ENCODE data around the gene ARTN.

The ARTN gene

DNA sequence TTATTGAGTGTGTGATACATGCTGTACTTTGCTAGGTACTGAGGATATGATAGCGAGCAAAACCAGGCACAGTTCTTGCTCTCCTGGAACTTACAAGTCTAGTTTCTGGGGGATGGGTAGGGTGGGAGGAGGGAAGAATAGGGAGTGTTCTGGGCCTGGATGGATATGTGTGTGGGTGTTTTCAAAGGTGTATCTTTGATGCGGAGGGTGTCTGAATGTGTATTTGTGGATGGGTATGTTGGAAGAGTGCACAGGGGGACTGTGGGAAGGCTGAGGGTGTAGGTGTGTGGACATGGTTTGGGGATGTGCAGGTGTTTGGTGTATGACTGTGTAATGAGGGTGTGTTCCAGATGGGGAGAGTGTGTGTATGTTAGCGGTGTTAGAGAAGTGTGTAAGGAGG, 31.7 kb downstream of the ARTN start:
- no peak overlapping the region for H2AFZ ChIP-seq (ENCODE audit: low read length)
- H3K9me3 ChIP-seq (ENCODE audit: low read length): no peaks in the 10 kb centered on the region
- no peaks in the 10 kb centered on the region for H3K4me1 ChIP-seq (ENCODE audit: insufficient read depth, low read length, severe bottlenecking)
- H3K27me3 ChIP-seq (ENCODE audit: insufficient read depth, low read length): no peaks in the 10 kb centered on the region
- H3K9ac ChIP-seq (ENCODE audit: low read length): no peak overlapping the region
- no peaks in the 10 kb centered on the region for H3K79me2 ChIP-seq (ENCODE audit: insufficient read depth, low read length)
- no peaks in the 10 kb centered on the region for H4K20me1 ChIP-seq (ENCODE audit: insufficient read depth, low read length)
- no peak overlapping the region for H3K4me3 ChIP-seq (ENCODE audit: low read depth, low read length, poor library complexity, severe bottlenecking)
- no peak overlapping the region for H3K4me2 ChIP-seq (ENCODE audit: low read length)
- no peak for TF ChIP-seq EZH2 (IDR thresholded peaks at IDR 0.05; ENCODE audit: borderline replicate concordance, low read length)
- H3K36me3 ChIP-seq (ENCODE audit: insufficient read depth, low read length): peaks cover 19% of the 10 kb centered on the region; the same call in 1 of the 2 replicates
- H3K9me2 ChIP-seq (ENCODE audit: low read depth, low read length): no peaks in the 10 kb centered on the region
- H3K27ac ChIP-seq (ENCODE audit: low read depth, low read length, poor library complexity, severe bottlenecking): no peak overlapping the region
- H3F3A ChIP-seq (ENCODE audit: insufficient read depth, low read length): no peaks in the 10 kb centered on the region

GRCh38 chr1:43968348-43968948, 34.8 kb downstream of the ARTN start:
- Histone ChIP-seq H4K20me1 (ENCODE audit: insufficient read depth, low read length) (no peaks in the 10 kb centered on the region), H3K9me2 (ENCODE audit: low read depth, low read length) (no peaks in the 10 kb centered on the region)

GRCh38 chr1:43969416-43969745, 35.8 kb downstream of the ARTN start:
- peak overlapping the region; percentile 89 for H3K4me3 ChIP-seq (ENCODE audit: low read depth, low read length, poor library complexity, severe bottlenecking)

More at GRCh38 chr1:43968348-43968948, 34.8 kb downstream of the ARTN start:
- Histone ChIP-seq H3K27ac (ENCODE audit: low read depth, low read length, poor library complexity, severe bottlenecking) (no peak overlapping the region), H3K79me2 (ENCODE audit: insufficient read depth, low read length) (no peaks in the 10 kb centered on the region), H3K4me1 (ENCODE audit: insufficient read depth, low read length, severe bottlenecking) (peaks cover 10% of the 10 kb centered on the region), H3K36me3 (ENCODE audit: insufficient read depth, low read length) (peaks cover 19% of the 10 kb centered on the region), H3K27me3 (ENCODE audit: insufficient read depth, low read length) (no peaks in the 10 kb centered on the region), H3K4me3 (ENCODE audit: low read depth, low read length, poor library complexity, severe bottlenecking) (no peak overlapping the region), H3K9ac (ENCODE audit: low read length) (no peak overlapping the region), H2AFZ (ENCODE audit: low read length) (no peak overlapping the region), H3K9me3 (ENCODE audit: low read length) (no peaks in the 10 kb centered on the region), H3K4me2 (ENCODE audit: low read length) (no peak overlapping the region), H3F3A (ENCODE audit: insufficient read depth, low read length) (no peaks in the 10 kb centered on the region)
- TF ChIP-seq CTCF (IDR thresholded peaks at IDR 0.05; ENCODE audit: low read length): no peak
- no peak for TF ChIP-seq EZH2 (IDR thresholded peaks at IDR 0.05; ENCODE audit: borderline replicate concordance, low read length)

More at GRCh38 chr1:43969416-43969745, 35.8 kb downstream of the ARTN start:
- no peak overlapping the region for H3K9ac ChIP-seq (ENCODE audit: low read length)
- no peaks in the 10 kb centered on the region for H3K9me3 ChIP-seq (ENCODE audit: low read length)
- H3F3A ChIP-seq (ENCODE audit: insufficient read depth, low read length): no peaks in the 10 kb centered on the region
- H3K79me2 ChIP-seq (ENCODE audit: insufficient read depth, low read length): no peaks in the 10 kb centered on the region
- no peaks in the 10 kb centered on the region for H3K9me2 ChIP-seq (ENCODE audit: low read depth, low read length)
- H2AFZ ChIP-seq (ENCODE audit: low read length): no peak overlapping the region
- H3K36me3 ChIP-seq (ENCODE audit: insufficient read depth, low read length): peaks cover 25% of the 10 kb centered on the region
- H3K4me1 ChIP-seq (ENCODE audit: insufficient read depth, low read length, severe bottlenecking): peaks cover 20% of the 10 kb centered on the region
- H3K27me3 ChIP-seq (ENCODE audit: insufficient read depth, low read length): no peaks in the 10 kb centered on the region
- H3K27ac ChIP-seq (ENCODE audit: low read depth, low read length, poor library complexity, severe bottlenecking): no peak overlapping the region
- TF ChIP-seq EZH2 (IDR thresholded peaks at IDR 0.05; ENCODE audit: borderline replicate concordance, low read length) (no peak), CTCF (IDR thresholded peaks at IDR 0.05; ENCODE audit: low read length) (no peak)
- H3K4me2 ChIP-seq (ENCODE audit: low read length): peak overlapping the region; percentile 43
- H4K20me1 ChIP-seq (ENCODE audit: insufficient read depth, low read length): no peaks in the 10 kb centered on the region
